GM12891 (cell line): Measurements from ENCODE around the gene TTC39A.
"Not testable (repeated sequence)": the region's sequence is repeated elsewhere in the genome, so short reads cannot be mapped to it uniquely, and the experiment has no call there.

ENCODE experiments used
- DNase-seq: peaks from one replicate; pipeline ENCODE4 v3.0.0; 2011; ENCODE audit warnings: low spot score; ENCODE audit not compliant: insufficient read length
- FAIRE-seq: peaks from 2 replicates; lab custom pipeline; 2011; peaks lifted over from hg19 to GRCh38; lab: Jason Lieb, UNC
- PAX5 ChIP-seq: IDR thresholded peaks from 2 replicates; pipeline ENCODE4 v1.6.1; 2011; ENCODE audit warnings: low read length, moderate library complexity, mild to moderate bottlenecking; ENCODE audit not compliant: insufficient read depth, severe bottlenecking
- POLR2A ChIP-seq: IDR thresholded peaks from 2 replicates; pipeline ENCODE4 v1.6.1; 2011; ENCODE audit warnings: low read depth, low read length, control low read depth
- POLR2AphosphoS5 ChIP-seq: IDR thresholded peaks from 2 replicates; pipeline ENCODE4 v1.6.1; 2011; ENCODE audit warnings: low read depth, low read length, control low read depth
- POU2F2 ChIP-seq: IDR thresholded peaks from 2 replicates; pipeline ENCODE4 v1.6.1; 2011; ENCODE audit warnings: low read depth, mild to moderate bottlenecking, control low read depth, low read length, moderate library complexity
- SPI1 ChIP-seq: IDR thresholded peaks from 2 replicates; pipeline ENCODE4 v1.6.1; 2011; ENCODE audit warnings: low read depth, low read length, control low read depth
- TAF1 ChIP-seq: IDR thresholded peaks from 2 replicates; pipeline ENCODE4 v1.6.1; 2011; ENCODE audit warnings: low read depth, low read length, control low read depth

TTC39A gene

DNA sequence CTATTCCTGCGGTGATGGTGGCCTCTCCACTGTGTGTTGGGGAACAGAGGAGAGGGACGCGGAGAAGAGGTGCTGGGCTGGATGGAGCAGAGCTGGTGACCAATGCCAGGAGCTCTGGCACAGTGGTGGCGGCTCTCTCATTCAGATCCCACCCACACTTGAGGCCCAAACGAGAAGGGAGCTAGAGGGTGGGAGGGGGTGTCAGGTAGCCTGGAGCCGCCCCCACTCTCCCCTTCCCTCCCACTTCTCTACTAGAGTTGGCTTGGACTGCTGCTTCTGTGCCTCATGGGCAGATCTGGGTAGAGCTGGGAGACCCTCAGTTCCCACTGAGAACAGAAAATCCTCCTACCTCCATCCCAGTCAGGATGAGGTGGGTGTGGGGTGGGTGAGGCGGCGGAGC lies 3.5 kb downstream of the TTC39A start:
- TF ChIP-seq PAX5 (no peak), POU2F2 (no peak), POLR2A (no peak), SPI1 (no peak), TAF1 (no peak), POLR2AphosphoS5 (no peak)
- FAIRE-seq (no peak), DNase-seq (no peak)

GRCh38 chr1:51325878-51326755 lies 4.2 kb downstream of the TTC39A start:
- TF ChIP-seq POLR2AphosphoS5 (no peak), POLR2A (no peak), SPI1 (no peak), TAF1 (no peak), PAX5 (no peak), POU2F2 (no peak)
- DNase-seq = no peak
- FAIRE-seq = no peak

- FAIRE-seq (no peak), DNase-seq (no peak)
- TF ChIP-seq POLR2A (no peak), TAF1 (no peak), SPI1 (no peak), POU2F2 (no peak), POLR2AphosphoS5 (no peak), PAX5 (no peak)
Observed at GRCh38 chr1:51325391-51325790, 5.0 kb downstream of the TTC39A start.

- not testable (repeated sequence) for DNase-seq, FAIRE-seq
Observed at GRCh38 chr1:51325011-51325385, 5.4 kb downstream of the TTC39A start.

GRCh38 chr1:51324251-51325010 lies 5.9 kb downstream of the TTC39A start:
- DNase-seq = no peak
- no peak for FAIRE-seq
- TF ChIP-seq POLR2AphosphoS5 (no peak), POU2F2 (no peak), PAX5 (no peak), TAF1 (no peak), SPI1 (no peak), POLR2A (no peak)

DNA sequence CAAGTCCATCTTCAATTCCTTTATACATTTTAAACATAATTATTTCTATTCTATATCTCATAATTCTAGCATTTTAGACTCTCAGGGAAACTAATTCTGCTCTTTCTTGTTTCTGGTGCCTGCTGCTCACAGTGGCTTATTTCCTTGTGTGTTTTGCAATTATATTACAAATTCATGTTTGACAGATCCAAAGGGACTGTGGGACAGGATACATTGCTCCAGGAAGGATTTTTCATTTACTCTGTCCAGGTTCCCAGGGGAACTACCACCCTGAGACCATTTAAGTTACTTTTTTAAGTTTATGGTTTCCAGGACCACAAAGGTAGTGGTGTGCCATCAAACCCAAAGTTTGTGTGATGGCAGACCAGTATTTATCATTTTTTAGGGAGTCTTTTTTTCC lies 6.6 kb downstream of the TTC39A start:
- FAIRE-seq (no peak), DNase-seq (no peak)
- TF ChIP-seq SPI1 (no peak), POLR2AphosphoS5 (no peak), POLR2A (no peak), PAX5 (no peak), POU2F2 (no peak), TAF1 (no peak)

DNA sequence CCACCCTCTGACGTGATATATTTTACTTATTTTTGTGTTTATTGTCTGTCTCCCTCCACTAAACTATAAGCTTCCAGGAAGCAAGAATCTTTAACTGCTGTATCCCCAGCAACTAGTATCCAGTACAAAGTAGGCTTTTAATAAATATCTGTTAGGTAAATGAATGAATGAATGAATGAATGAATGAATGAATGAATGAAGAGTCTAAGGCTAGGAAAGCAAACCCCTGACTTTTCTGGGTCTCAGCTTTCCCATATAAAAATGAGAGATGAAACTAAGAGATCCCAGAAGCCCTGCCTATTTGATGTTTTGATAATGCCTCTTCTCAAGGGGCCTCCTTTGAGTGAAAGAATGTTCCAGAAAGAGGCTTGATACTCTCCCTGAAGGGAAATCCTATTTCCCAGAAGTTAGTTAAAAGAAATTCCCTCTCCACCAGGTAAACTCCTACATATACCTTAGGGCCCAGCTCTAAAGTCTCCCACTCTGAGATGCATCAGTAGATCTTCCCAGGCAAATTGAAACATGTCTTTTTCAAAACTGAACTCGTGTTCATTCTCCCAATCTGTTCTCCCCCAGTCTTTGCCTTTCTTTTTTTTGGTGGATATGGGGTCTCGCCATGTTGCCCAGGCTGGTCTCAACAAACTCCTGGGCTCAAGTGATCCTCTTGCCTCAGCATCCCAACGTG lies 7.8 kb downstream of the TTC39A start:
- DNase-seq = no peak
- no peak for FAIRE-seq
- TF ChIP-seq POLR2AphosphoS5 (no peak), POLR2A (no peak), TAF1 (no peak), POU2F2 (no peak), SPI1 (no peak), PAX5 (no peak)

DNA sequence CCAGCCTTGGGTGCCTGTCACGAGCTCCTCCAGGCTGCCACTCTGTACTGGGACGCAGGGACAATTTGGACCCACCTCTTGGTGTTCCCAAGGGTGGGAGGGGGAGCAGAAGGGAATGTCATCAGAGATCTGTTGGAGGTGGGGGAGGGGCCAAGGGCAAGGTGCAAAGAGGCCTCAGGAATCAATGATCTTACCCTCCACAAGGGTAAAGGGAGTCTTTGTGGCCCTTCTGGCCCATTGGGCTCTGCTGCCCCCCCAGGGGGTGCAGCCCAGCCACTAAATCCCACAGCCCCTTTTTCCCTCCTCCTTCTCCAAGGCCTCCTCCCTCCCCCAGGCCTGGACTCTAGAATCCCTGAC lies 8.5 kb downstream of the TTC39A start:
- FAIRE-seq (no peak), DNase-seq (no peak)
- TF ChIP-seq POLR2AphosphoS5 (no peak), POU2F2 (no peak), TAF1 (no peak), SPI1 (no peak), PAX5 (no peak), POLR2A (no peak)

GRCh38 chr1:51320967-51321923 lies 9.1 kb downstream of the TTC39A start:
- DNase-seq (no peak), FAIRE-seq (no peak)
- TF ChIP-seq SPI1 (no peak), PAX5 (no peak), POLR2AphosphoS5 (no peak), TAF1 (no peak)

DNA sequence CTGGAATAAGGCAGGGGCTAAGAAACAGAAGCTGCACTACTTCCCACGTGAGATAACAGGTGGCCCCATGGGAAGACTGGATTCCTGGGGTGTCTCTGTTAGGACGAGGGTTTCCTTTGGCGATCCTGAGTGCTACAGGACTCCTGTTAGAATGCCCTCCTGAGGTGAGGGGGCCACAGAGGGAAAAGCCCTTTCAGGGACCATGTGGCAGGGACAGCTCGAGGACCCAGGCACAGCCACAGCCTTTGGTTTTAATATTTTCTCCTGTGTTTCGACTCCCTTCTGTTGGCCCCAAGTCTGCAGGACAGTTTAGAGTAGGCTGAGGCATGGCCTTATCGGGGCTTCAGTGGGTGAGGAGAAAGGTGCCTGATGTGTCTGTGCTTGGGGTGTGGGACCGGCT lies 12.6 kb downstream of the TTC39A start:
- TF ChIP-seq TAF1 (no peak), POLR2A (no peak), POU2F2 (no peak), SPI1 (no peak), PAX5 (no peak), POLR2AphosphoS5 (no peak)
- DNase-seq (no peak), FAIRE-seq (no peak)
